Dermis blood vessel endothelial cell (primary cell): Measurements from ENCODE around the gene SOX30. TPM values are rescaled to one million over a fixed set of nuclear protein-coding genes. Genes with fewer than 3 reads are reported as not detected.

Source experiments
- DNase-seq: peaks from one replicate; pipeline ENCODE4 v3.0.0; 2010
- total RNA-seq: library from RNA; depleted of rRNA; stranded (reverse); fragments of >200 nt; gene quantifications from 2 replicates; pipeline ENCODE4 v1.2.3, GENCODE V29; 2014

Gene SOX30
- total RNA-seq, 1 donor from 2014 or later, result under 0.01 TPM

DNA sequence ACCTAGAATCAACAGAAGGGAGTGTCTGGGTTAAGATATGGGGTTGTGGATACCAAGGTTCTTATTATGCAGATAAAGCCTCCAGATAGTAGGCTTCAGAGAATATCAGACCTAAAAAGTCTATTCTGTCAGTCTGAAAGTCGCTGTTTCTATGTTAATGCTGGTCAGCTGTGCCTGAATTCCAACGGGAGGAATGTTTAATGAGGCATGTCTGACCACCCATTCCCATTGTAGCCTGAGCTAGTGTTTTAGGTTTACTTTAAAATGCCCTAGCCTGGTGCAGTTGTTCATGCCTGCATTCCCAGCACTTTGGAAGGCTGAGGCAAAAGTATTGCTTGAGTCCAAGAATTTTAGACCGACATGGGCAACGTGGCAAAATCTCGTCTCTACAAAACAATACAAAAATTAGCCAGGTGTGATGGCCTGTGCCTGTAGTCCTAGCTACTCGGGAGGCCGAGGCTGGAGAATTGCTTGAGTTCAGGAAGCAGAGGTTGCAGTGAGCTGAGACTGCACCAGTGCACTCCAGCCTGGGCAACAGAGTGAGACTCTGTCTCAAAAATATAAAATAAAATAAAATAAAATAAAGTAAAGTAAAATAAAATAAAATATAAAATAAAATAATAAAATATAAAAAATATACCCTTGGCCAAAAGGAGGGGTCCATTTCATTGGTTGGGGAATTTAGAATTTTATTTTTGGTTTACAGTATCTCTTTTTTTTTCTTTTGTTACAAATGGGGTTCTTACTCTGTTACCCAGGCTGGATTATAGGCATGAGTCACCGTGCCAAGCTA, 7.8 kb upstream of the SOX30 start:
- no peak for DNase-seq

DNA sequence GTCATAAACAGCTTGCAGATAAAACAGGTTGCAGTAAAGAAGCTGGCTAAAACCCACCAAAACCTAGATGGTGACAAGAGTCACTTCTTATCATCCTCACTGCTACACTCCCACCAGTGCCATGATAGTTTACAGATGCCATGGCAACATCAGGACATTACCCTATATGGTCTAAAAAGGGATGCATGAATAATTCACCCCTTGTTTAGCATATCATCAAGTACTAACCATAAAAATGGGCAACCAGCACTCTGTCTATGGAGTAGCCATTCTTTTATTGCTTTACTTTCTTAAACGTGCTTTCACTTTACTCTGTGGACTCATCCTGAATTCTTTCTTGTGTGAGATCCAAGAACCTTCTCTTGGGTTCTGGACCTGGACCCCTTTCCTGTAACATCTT, 6.7 kb upstream of the SOX30 start:
- no peak for DNase-seq

DNA sequence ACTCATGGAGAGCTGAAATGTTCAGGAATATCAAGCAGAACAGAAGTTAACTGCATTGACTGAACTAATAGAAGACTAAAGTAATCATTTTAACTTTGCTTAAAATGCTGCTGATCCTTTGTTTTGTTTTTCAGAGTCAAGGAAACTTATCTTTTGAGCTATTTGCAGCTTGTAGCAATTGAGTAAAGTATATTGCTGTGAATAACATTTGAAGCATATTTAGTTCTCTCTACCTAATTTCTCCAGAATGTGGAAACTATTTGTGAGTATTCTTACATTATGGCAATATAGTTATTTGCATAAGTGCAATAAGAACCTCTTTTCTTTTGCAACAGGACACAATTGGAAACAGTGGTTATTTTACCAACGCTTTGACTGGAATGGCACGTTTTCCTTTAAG, 5.3 kb upstream of the SOX30 start:
- DNase-seq, result no peak

DNA sequence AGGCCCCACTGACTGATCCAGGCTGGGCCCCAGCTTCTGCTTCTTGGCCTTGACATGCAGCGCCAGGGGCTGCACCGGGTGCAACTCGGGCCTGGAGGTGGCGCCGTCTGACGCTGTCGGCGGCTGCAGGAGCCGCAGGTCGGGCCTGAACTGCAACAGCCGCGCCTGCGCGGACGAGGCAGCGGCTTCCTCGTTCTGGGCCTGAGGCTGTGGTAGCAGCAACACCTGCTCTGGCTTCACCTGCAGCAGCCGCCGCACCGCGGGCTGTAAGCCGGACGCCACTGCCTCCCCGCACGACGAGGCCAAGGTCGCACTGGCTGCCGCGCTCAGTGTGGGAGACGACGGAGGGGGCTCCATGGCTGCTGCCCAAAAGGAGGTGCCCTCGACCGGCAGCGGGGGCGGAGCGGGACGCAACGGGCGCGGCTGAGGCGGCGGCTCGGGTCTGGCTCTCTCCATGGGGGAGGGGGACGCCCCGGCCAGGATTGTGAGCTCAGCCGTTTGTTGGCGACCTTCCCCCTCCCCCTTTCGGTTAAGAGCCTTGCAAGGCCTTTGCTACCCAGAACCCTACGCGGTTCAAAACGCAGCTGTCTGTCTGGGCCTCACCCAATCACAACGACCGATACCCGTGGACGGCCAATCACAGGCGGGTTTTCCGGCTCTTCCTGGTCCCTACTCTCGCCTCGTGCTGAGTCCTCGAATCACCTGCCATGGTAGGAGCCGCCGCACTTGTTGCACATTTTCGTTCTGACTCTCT, 438 bp downstream of the SOX30 start:
- peak; percentile 63 for DNase-seq

DNA sequence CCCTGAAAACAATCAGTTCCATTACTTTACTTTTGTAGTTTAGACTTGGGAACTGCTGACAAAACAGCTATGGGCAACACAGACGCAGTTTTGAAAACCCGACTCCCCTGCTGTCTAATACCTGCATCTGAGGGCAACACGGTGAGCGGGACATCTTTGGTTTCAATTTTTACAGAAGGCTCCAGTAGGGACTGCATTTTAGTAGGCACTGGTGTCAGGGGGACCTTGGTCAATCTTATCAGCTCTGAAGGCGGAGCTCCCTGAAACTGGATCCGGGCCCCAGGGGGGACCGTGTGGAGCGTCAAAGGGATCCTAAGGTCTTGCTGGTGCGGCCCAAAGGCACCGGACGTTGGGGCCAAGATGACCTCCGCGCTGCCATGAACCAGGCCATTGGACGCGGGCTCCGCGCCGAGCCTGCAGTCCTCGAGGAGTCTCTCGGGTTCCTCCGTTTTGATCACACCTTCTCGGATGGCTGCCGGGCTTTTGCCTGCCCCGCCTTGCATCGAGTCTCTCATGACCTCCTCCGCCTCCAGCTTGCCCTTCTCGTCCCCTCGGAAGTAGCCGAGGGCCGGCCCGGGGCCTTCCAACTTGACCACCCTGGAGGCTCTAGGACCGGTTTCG, 1.1 kb downstream of the SOX30 start:
- no peak for DNase-seq

DNA sequence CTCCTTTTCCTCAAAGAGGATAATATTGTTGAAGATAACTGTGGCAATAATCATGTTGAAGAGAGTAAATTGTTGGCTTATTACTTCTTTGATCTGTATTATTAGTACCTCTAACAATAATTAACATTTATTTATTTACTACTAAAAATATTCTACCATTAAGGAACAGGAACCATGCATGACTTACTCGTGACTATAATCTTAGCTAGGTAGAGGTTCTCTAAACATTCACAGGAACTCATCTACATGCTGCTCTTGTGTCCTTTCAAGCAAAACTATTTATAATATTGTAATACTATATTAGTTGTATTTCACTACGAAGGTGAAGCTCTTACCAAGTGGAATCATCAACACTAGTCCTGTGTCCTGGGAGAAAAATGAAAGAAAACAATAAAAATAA, 3.1 kb downstream of the SOX30 start:
- DNase-seq, result no peak

DNA sequence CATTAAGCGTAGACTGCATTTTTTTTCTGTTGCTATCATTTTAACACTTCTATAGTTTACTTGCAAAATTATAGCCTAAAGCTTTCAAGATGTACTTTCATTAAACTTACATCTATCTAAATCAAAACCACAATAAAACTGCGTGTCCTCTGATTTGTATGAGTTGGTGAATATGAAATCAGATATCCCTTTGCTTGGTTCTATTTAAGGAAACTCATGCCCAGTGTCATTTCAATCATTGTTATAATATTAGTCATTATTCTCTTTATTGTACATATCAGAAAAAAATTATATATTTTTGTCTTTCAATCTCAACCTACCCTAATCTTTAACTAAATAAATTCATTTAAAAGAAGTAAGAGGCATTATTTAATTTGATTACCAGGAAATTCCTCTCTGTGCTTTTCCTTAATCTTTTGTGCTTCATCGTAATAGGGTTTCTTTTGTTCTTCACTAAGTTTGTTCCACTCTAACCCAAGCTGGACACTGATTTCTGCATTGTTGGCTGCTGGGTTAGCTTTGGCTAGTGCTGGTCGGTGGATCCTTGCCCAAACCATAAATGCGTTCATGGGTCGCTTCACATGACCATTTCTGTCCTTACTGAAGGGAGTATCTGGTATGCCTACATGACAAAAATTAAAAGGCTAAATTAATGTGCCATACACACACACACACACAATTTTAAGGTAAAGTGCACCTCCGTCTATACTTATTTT, 3.8 kb downstream of the SOX30 start:
- no peak for DNase-seq

DNA sequence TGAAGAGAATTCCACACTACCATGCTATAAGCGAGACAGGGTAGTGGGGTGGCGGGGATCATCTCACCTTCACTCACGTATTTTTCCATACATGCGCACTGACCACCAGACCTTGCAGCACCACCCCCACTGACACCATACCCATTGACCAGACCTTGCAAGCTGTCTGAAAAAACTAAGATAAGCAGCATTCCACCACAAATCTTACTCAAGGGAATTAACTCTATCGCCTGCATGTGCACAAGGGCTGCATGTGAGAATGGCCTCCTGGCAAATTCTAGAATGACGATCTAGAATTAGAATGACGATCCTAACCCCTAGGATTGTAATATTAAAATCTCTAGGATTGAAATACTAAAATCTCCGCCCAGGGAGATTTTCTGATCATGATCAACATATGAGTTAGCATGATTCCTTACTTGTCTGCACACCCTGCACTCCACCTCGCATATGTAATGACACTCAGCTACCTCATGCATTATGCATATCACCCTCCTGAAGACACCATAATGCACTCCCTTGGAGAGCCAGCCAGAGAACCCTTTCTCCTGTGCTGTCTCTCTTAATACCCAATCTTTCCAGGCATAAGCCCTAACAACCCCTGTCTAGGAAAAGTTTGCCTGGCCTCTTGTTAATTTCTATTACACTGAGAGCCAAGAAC, 11.7 kb downstream of the SOX30 start:
- no peak for DNase-seq

DNA sequence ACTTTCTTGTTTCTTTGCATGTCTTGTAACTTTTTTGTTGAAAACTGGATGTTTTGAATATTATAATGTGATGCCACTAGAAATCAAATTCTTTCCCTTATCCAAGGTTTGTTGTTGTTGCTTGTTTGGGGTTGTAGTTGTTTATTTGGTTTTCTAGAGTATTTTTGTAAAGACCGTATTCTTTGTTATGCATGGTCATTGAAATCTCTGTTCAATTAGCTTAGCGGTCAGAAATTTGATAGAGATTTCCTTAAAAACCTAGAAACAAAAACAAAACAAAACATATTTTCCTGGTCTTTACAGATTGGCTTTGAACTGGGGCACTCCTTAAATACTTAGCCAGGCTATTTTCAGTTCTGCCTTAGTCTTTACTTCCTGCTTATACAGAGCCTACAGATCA, 21.9 kb downstream of the SOX30 start:
- DNase-seq, result no peak

DNA sequence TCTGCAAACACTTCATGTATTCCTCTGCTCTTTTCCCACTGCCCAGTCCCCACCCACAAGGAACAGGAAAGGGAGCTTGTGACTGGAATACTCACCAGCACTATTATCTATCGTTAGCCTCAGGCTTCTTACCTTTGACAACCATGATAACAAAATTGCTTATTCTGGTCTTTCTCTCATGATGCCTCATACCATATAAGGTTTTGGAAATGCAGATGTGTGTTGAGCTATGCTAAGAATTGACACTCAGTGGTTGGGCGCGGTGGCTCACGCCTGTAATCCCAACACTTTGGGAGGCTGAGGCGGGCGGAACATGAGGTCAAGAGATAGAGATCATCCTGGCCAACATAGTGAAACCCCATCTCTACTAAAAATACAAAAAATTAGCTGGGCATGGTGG, 25.4 kb downstream of the SOX30 start:
- DNase-seq, result no peak

DNA sequence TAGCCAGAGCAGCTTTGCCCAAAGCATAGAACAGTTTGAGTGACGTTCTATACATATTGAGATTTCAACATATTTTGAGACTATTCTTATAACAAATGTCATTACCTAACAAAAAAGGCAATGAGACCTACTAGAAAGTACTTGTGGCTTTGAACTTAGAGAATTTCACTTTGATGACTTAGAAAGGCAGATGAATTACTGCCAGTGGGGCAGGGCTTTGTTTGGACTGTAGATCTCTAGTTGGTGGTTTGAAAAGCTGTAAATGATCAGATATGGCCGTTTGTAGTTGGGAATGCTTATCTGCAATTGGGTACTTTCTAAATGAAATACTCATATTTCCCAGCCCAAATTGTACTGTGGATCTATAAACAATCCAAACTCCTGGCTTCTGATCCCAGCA, 28.1 kb downstream of the SOX30 start:
- DNase-seq, result no peak

DNA sequence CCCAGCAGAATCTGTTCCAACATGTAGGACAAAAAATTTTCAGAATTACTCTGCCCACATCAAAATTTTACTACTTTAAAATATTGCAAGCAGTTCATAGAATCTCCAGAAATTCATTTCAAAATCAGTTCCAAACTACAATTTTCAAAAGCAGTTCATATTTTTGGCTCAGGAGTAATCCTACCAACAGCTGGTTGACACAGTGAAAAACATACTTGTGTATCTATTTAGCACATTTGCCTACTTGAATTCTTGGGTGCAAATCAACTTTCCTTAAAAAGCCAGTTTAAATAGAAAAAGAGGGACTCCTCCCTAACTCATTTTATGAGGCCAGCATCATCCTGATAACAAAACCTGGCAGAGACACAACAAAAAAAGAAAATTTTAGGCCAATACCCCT, 31.5 kb downstream of the SOX30 start:
- DNase-seq, result no peak

DNA sequence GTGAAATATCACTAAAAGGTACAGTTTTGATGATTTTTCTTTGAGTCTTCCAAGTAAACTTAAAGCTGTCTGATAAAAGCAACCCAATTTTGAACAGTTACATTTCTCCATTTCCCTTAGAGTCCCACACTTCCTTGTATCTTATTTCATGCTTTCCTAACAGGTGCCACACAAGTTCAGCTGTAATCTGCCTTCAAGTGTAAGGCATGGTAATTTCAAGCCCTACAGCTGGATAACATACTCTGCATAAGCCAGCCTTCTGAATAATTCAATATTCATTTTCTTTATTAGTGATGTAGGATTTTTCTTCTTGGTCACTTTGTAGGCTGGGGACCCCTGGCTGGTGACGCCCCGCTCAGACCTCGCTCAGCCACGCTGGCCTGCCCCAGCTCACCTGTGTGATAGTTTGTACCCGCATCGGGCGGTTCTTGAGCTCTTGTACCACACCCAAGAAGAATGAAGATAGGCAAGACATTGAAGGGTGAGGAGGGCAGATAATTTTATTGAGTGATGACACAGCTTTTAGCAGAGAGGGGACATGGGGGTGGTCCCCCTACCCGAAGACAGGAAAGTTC, 34.0 kb downstream of the SOX30 start:
- DNase-seq, result no peak

DNA sequence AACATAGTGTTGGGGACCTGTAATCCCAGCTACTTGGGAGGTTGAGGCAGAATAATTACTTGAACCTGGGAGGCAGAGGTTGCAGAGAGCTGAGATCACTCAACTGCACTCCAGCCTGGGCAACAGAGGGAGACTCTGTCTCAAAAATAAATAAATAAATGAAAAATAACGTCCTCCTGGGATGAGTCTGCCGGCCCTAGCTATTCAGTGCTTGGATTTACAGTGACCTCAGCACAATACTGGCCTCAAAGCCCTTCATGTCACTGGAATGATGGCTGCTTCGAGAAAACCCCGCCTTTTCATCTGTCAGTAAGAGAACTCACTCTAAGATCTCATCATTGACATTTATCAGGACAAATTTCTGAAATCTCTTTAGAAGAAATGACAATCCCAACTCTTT, 35.5 kb downstream of the SOX30 start:
- no peak for DNase-seq

DNA sequence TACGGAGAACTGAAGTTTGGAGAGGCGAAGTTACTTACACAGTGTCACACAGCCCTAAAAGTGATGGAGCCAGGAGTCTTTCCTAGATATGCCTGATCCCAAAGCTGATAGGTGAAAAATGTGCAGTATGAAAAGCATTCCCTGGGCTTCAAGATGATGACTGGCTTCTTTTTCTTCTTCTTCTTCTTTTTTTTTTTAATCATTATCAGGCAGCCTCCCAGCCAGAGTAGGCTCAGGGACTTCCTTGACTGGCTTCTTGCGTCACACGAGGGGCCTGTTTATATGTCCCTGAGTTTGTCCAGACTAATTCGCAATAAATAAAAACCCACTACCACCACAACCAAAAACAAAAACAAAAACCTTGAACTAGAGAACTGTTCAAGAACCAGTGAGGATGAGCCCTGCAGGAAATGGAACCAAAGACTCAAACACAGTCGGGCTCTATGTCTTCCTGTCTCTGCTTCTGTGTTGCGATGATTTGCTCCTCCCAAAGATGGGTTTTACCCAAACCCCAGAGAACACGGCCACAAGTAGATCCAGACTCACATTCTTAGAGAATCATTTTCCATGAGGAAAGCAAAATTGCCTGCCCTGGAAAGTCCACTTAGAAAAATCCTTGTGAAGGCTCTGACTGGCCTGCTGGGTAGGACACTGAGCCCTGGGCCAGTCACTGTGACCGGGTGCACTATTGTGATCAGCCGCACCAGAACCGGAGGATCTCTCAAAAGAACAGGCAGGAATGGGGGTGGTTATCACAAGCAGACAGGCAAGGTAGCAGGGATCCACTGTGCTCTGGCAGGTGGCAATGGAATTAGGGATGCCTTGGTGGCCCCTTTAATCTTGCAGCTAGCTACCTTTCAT, 38.6 kb downstream of the SOX30 start:
- no peak for DNase-seq

DNA sequence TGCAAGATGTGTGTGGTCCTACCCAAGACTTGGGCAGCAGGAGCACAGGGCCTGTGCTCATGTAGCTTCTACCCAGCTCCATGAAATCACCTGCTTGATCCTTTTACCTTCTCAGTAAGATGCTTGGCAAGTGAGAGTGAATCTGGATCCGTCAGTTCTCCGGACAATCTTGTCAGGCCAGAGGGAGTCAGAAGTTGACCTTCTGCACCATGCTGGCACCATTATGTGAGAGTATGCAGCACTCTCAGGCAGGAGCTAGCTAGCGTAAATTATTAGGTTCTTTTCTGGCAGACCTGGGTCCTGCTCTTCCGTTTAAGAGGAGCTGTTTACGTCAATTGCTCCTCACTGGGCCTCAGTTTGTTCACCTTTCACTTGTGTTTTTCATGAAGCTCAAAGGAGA, 39.7 kb downstream of the SOX30 start:
- DNase-seq, result no peak

DNA sequence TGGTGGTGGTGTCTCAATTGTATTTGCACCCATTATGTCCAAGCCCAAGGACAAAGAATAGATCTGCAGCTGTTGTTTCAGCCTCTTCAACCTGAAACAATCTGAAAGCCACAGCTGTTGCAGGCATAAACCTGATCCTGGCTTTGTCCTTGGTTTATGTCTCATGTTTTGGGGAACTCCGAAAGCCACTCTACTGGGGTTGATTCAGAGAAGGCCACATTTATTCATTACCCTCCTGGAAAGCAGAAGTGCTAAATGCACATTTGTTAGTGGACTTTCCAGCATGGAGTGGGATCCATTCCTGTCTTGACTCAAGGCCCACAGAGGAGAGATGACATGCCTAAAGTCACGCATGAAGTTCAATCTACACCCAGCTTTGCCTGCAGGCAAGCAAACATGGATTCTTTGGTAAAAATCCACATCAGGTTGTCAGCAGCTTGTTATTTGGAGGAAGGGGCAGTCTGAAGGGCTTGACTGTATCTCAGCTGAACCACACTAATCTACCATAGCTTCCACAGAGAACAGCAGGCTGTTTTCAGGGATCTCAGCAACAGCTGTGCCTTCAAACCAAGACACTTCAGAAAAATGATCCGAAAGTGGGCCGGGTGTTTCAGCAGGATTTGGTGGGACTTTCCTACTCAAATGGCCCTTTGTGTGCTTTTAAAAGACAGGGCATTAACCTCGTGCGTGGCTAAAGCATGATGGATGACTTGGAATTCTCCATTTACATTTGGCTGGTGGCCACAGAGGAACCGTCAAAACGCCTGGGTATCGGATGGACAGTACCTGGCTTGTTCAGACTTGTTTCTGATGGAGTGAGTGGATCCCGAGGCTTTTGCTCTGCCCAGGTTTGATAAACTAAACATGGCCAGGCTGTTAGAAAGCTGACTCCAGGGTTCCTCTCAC, 40.4 kb downstream of the SOX30 start:
- DNase-seq, result no peak

DNA sequence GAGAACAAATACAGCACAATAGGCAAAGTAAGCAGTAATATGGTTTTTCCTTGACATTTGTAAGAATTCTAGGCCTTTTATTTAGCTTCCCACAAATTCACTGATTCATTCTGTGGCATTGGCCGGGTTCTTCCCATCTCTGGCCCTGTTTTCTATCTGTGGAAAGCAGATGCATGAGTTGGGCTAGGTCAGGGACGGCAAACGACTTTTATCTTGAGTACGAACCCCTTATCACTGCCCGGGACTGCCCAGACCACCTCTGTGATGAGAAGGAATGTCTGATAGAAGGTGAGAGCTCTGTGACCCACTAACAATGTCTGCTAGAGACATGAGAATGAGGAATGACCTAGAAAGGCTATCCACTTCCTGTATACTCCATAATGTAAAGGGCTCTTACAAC, 41.2 kb downstream of the SOX30 start:
- no peak for DNase-seq

DNA sequence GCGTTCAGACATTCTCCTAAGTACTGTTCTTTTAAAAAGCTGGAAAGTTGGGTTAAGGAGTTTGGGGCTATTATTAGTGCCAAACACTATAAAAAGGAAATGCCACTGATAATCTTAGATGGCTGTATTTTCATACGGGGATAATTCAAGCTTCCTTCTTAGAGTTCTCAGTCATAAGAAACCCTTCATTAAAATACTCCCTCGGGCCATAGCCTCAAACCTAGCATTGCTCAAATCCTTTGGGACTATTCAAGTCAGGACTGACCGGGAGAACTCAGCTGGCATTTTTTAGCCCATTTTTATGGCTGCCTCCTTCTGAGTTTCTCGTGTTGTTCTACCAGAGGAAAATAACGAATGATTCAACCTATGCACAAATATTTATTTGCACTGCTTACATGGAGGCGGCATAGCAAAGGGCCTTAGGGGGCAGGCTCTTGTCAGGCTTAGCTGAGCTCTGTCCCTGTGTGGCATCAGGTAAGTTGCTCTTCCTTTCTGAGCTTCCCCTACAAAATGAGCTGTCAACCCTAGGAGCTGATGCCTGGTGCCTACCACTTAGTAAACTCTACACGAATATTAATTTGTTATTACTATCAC, 43.2 kb downstream of the SOX30 start:
- no peak for DNase-seq
